Measurements from ENCODE around the gene RPS6KB2. TPM values are rescaled to one million over a fixed set of nuclear protein-coding genes. Genes with fewer than 3 reads are reported as not detected.

The RPS6KB2 gene
- total RNA-seq, 2 donors from 2014 or later = 35.5 to 44.6 TPM

GRCh38 chr11:67395555-67396258 is 32.6 kb upstream of the RPS6KB2 start:
- no peak for TF ChIP-seq CTCF (IDR thresholded peaks at IDR 0.05)
- H3K4me1 ChIP-seq = peaks cover 0 to 40% of the 10 kb centered on the region in 2 donors
- H3K4me3 ChIP-seq = no peak overlapping the region
- no peak for DNase-seq (ENCODE audit: low spot score)
- H3K27ac ChIP-seq = no peak overlapping the region
- no peaks in the 10 kb centered on the region for H3K9me3 ChIP-seq
- H3K27me3 ChIP-seq = no peaks in the 10 kb centered on the region
- H3K36me3 ChIP-seq = peaks cover 37% of the 10 kb centered on the region

GRCh38 chr11:67396259-67396581 is 32.1 kb upstream of the RPS6KB2 start:
- peaks cover 37% of the 10 kb centered on the region for H3K36me3 ChIP-seq
- no peaks in the 10 kb centered on the region for H3K27me3 ChIP-seq
- no peak overlapping the region for H3K4me3 ChIP-seq
- no peaks in the 10 kb centered on the region for H3K9me3 ChIP-seq
- no peak for DNase-seq (ENCODE audit: low spot score)
- TF ChIP-seq CTCF (IDR thresholded peaks at IDR 0.05) = no peak
- no peak overlapping the region for H3K27ac ChIP-seq
- H3K4me1 ChIP-seq = peaks cover 0 to 40% of the 10 kb centered on the region in 2 donors

GRCh38 chr11:67396587-67397389 is 31.5 kb upstream of the RPS6KB2 start:
- peaks cover 37% of the 10 kb centered on the region for H3K36me3 ChIP-seq
- no peaks in the 10 kb centered on the region for H3K27me3 ChIP-seq
- no peak for TF ChIP-seq CTCF (IDR thresholded peaks at IDR 0.05)
- H3K9me3 ChIP-seq = no peaks in the 10 kb centered on the region
- peaks cover 0 to 37% of the 10 kb centered on the region in 2 donors for H3K4me1 ChIP-seq
- H3K4me3 ChIP-seq = no peak overlapping the region
- no peak overlapping the region for H3K27ac ChIP-seq
- DNase-seq (ENCODE audit: low spot score) = no peak

- Histone ChIP-seq H3K27me3 (no peaks in the 10 kb centered on the region), H3K4me3 (no peak overlapping the region), H3K9me3 (no peaks in the 10 kb centered on the region), H3K36me3 (peaks cover 37% of the 10 kb centered on the region), H3K4me1 (peaks cover 0 to 31% of the 10 kb centered on the region in 2 donors), H3K27ac (no peak overlapping the region)
- no peak for DNase-seq (ENCODE audit: low spot score)
- no peak for TF ChIP-seq CTCF (IDR thresholded peaks at IDR 0.05)
Measured at GRCh38 chr11:67397536-67397935, 30.8 kb upstream of the RPS6KB2 start.

- no peak for DNase-seq (ENCODE audit: low spot score)
- H3K27me3 ChIP-seq = no peaks in the 10 kb centered on the region
- peaks cover 0 to 30% of the 10 kb centered on the region in 2 donors for H3K4me1 ChIP-seq
- no peak overlapping the region for H3K4me3 ChIP-seq
- peaks cover 37% of the 10 kb centered on the region for H3K36me3 ChIP-seq
- no peak for TF ChIP-seq CTCF (IDR thresholded peaks at IDR 0.05)
- H3K27ac ChIP-seq = no peak overlapping the region
- H3K9me3 ChIP-seq = no peaks in the 10 kb centered on the region
Measured at GRCh38 chr11:67397986-67398660, 30.2 kb upstream of the RPS6KB2 start.
